ENCODE results near the gene RALB.
A peak's percentile ranks its signal among the peaks of the same experiment; 100 is the strongest.

The RALB gene

GRCh38 chr2:120290737-120291136, 38.1 kb downstream of the RALB start:
- H4K91ac ChIP-seq (ENCODE audit: low read depth, low read length), result peak overlapping the region; percentile 70
- no peak overlapping the region for H3K23ac ChIP-seq (ENCODE audit: low read length)
- no peak overlapping the region for H3K9ac ChIP-seq (ENCODE audit: low read length)
- H4K12ac ChIP-seq (ENCODE audit: low read depth, low read length), result no peak overlapping the region
- WGBS (ENCODE audit: extremely low coverage, insufficient coverage, insufficient read length), result no CpG with 5 or more reads among the region's 2 CpGs
- H3K4me3 ChIP-seq (ENCODE audit: low read depth, low read length), result no peak overlapping the region
- H2BK12ac ChIP-seq (ENCODE audit: low read length), result peak overlapping the region; percentile 69
- H3K14ac ChIP-seq (ENCODE audit: low read length), result peak overlapping the region; percentile 48
- H3K27me3 ChIP-seq (ENCODE audit: insufficient read depth, low read length), result no peaks in the 10 kb centered on the region
- no peak overlapping the region for H2BK5ac ChIP-seq (ENCODE audit: low read depth, low read length, poor library complexity)
- no peak overlapping the region for H3K4me2 ChIP-seq (ENCODE audit: low read length)
- no peak overlapping the region for H3K4ac ChIP-seq (ENCODE audit: low read depth, low read length)
- peaks cover 3 to 8% of the 10 kb centered on the region in 2 experiments for H3K36me3 ChIP-seq (ENCODE audit: control insufficient read depth in 1 of 2, insufficient read depth in 2 of 2, low read length in 2 of 2)
- peak overlapping the region; percentile 53 for H2AK5ac ChIP-seq (ENCODE audit: low read length)
- no peaks in the 10 kb centered on the region for H3K9me3 ChIP-seq (ENCODE audit: insufficient read depth, low read depth, low read length)
- no peaks in the 10 kb centered on the region for H3K79me2 ChIP-seq (ENCODE audit: control insufficient read depth, insufficient read depth, low read length, poor library complexity)
- H3K79me1 ChIP-seq (ENCODE audit: low read length), result peaks cover 18% of the 10 kb centered on the region
- H2BK120ac ChIP-seq (ENCODE audit: insufficient read depth, low read length, poor library complexity), result peak overlapping the region; percentile 63
- H4K8ac ChIP-seq (ENCODE audit: low read depth, low read length), result no peak overlapping the region
- H3K18ac ChIP-seq (ENCODE audit: low read length), result no peak overlapping the region
- DNase-seq, result no peak
- H2AFZ ChIP-seq (ENCODE audit: insufficient read depth, low read length, poor library complexity), result no peak overlapping the region
- H3K27ac ChIP-seq (ENCODE audit: low read depth, low read length), result peak overlapping the region; percentile 70
- H3K4me1 ChIP-seq (ENCODE audit: control insufficient read depth in 1 of 2, insufficient read depth in 2 of 2, low read length in 2 of 2), result peaks cover 17 to 26% of the 10 kb centered on the region in 2 experiments

- peaks cover 3 to 8% of the 10 kb centered on the region in 2 experiments for H3K36me3 ChIP-seq (ENCODE audit: control insufficient read depth in 1 of 2, insufficient read depth in 2 of 2, low read length in 2 of 2)
- H2BK120ac ChIP-seq (ENCODE audit: insufficient read depth, low read length, poor library complexity), result peak overlapping the region; percentile 87
- H3K9me3 ChIP-seq (ENCODE audit: insufficient read depth, low read depth, low read length), result no peaks in the 10 kb centered on the region
- H4K91ac ChIP-seq (ENCODE audit: low read depth, low read length), result peak overlapping the region; percentile 78
- peak overlapping the region; percentile 9 for H2AK5ac ChIP-seq (ENCODE audit: low read length)
- H2BK12ac ChIP-seq (ENCODE audit: low read length), result peak overlapping the region; percentile 89
- no peak overlapping the region for H3K4me3 ChIP-seq (ENCODE audit: low read depth, low read length)
- H4K8ac ChIP-seq (ENCODE audit: low read depth, low read length), result peak overlapping the region; percentile 68
- H3K4me2 ChIP-seq (ENCODE audit: low read length), result peak overlapping the region; percentile 61
- peaks cover 17 to 26% of the 10 kb centered on the region in 2 experiments for H3K4me1 ChIP-seq (ENCODE audit: control insufficient read depth in 1 of 2, insufficient read depth in 2 of 2, low read length in 2 of 2)
- H3K9ac ChIP-seq (ENCODE audit: low read length), result no peak overlapping the region
- H3K79me1 ChIP-seq (ENCODE audit: low read length), result peaks cover 18% of the 10 kb centered on the region
- H3K23ac ChIP-seq (ENCODE audit: low read length), result no peak overlapping the region
- peak overlapping the region; percentile 71 for H3K18ac ChIP-seq (ENCODE audit: low read length)
- H3K27me3 ChIP-seq (ENCODE audit: insufficient read depth, low read length), result no peaks in the 10 kb centered on the region
- peak overlapping the region; percentile 82 for H3K14ac ChIP-seq (ENCODE audit: low read length)
- H3K27ac ChIP-seq (ENCODE audit: low read depth, low read length), result peak overlapping the region; percentile 93
- H2BK5ac ChIP-seq (ENCODE audit: low read depth, low read length, poor library complexity), result peak overlapping the region; percentile 86
- H3K79me2 ChIP-seq (ENCODE audit: control insufficient read depth, insufficient read depth, low read length, poor library complexity), result no peaks in the 10 kb centered on the region
- peak; percentile 94 to 95 for DNase-seq
- H2AFZ ChIP-seq (ENCODE audit: insufficient read depth, low read length, poor library complexity), result no peak overlapping the region
- WGBS (ENCODE audit: extremely low coverage, insufficient coverage, insufficient read length), result no CpG with 5 or more reads among the region's 4 CpGs
- peak overlapping the region; percentile 41 for H3K4ac ChIP-seq (ENCODE audit: low read depth, low read length)
- H4K12ac ChIP-seq (ENCODE audit: low read depth, low read length), result peak overlapping the region; percentile 63
Measured at GRCh38 chr2:120291401-120292311, 39.0 kb downstream of the RALB start.

- Histone ChIP-seq H3K36me3 (ENCODE audit: control insufficient read depth in 1 of 2, insufficient read depth in 2 of 2, low read length in 2 of 2) (peaks cover 3 to 8% of the 10 kb centered on the region in 2 experiments), H3K9ac (ENCODE audit: low read length) (no peak overlapping the region), H3K27ac (ENCODE audit: low read depth, low read length) (no peak overlapping the region), H4K8ac (ENCODE audit: low read depth, low read length) (no peak overlapping the region), H2BK12ac (ENCODE audit: low read length) (peak overlapping the region; percentile 63), H4K91ac (ENCODE audit: low read depth, low read length) (no peak overlapping the region), H2BK120ac (ENCODE audit: insufficient read depth, low read length, poor library complexity) (peak overlapping the region; percentile 82), H3K79me2 (ENCODE audit: control insufficient read depth, insufficient read depth, low read length, poor library complexity) (no peaks in the 10 kb centered on the region), H3K4ac (ENCODE audit: low read depth, low read length) (no peak overlapping the region), H4K12ac (ENCODE audit: low read depth, low read length) (no peak overlapping the region), H2BK5ac (ENCODE audit: low read depth, low read length, poor library complexity) (peak overlapping the region; percentile 26), H2AK5ac (ENCODE audit: low read length) (peak overlapping the region; percentile 18), H3K9me3 (ENCODE audit: insufficient read depth, low read depth, low read length) (peaks cover 2% of the 10 kb centered on the region), H3K4me3 (ENCODE audit: low read depth, low read length) (no peak overlapping the region), H3K4me1 (ENCODE audit: control insufficient read depth in 1 of 2, insufficient read depth in 2 of 2, low read length in 2 of 2) (peaks cover 14 to 21% of the 10 kb centered on the region in 2 experiments), H3K4me2 (ENCODE audit: low read length) (no peak overlapping the region), H3K79me1 (ENCODE audit: low read length) (peaks cover 18% of the 10 kb centered on the region), H3K18ac (ENCODE audit: low read length) (peak overlapping the region; percentile 33), H3K14ac (ENCODE audit: low read length) (no peak overlapping the region), H2AFZ (ENCODE audit: insufficient read depth, low read length, poor library complexity) (no peak overlapping the region), H3K27me3 (ENCODE audit: insufficient read depth, low read length) (no peaks in the 10 kb centered on the region), H3K23ac (ENCODE audit: low read length) (no peak overlapping the region)
- no peak for DNase-seq
- WGBS (ENCODE audit: extremely low coverage, insufficient coverage, insufficient read length), result no CpG with 5 or more reads among the region's 5 CpGs
Measured at GRCh38 chr2:120293096-120294007, 40.7 kb downstream of the RALB start.

- Histone ChIP-seq H4K91ac (ENCODE audit: low read depth, low read length) (no peak overlapping the region), H2AFZ (ENCODE audit: insufficient read depth, low read length, poor library complexity) (no peak overlapping the region), H3K14ac (ENCODE audit: low read length) (no peak overlapping the region), H2BK5ac (ENCODE audit: low read depth, low read length, poor library complexity) (no peak overlapping the region), H3K18ac (ENCODE audit: low read length) (no peak overlapping the region), H3K9ac (ENCODE audit: low read length) (no peak overlapping the region), H3K27me3 (ENCODE audit: insufficient read depth, low read length) (no peaks in the 10 kb centered on the region), H3K79me2 (ENCODE audit: control insufficient read depth, insufficient read depth, low read length, poor library complexity) (no peaks in the 10 kb centered on the region), H3K4ac (ENCODE audit: low read depth, low read length) (no peak overlapping the region), H3K79me1 (ENCODE audit: low read length) (peaks cover 20% of the 10 kb centered on the region), H3K36me3 (ENCODE audit: control insufficient read depth in 1 of 2, insufficient read depth in 2 of 2, low read length in 2 of 2) (peaks cover 3 to 10% of the 10 kb centered on the region in 2 experiments), H2BK12ac (ENCODE audit: low read length) (no peak overlapping the region), H3K9me3 (ENCODE audit: insufficient read depth, low read depth, low read length) (peaks cover 2% of the 10 kb centered on the region), H2BK120ac (ENCODE audit: insufficient read depth, low read length, poor library complexity) (no peak overlapping the region), H3K4me1 (ENCODE audit: control insufficient read depth in 1 of 2, insufficient read depth in 2 of 2, low read length in 2 of 2) (peaks cover 16 to 25% of the 10 kb centered on the region in 2 experiments), H4K12ac (ENCODE audit: low read depth, low read length) (no peak overlapping the region), H3K27ac (ENCODE audit: low read depth, low read length) (no peak overlapping the region), H3K23ac (ENCODE audit: low read length) (no peak overlapping the region), H2AK5ac (ENCODE audit: low read length) (no peak overlapping the region), H3K4me2 (ENCODE audit: low read length) (no peak overlapping the region), H3K4me3 (ENCODE audit: low read depth, low read length) (no peak overlapping the region), H4K8ac (ENCODE audit: low read depth, low read length) (no peak overlapping the region)
- DNase-seq, result no peak
- WGBS (ENCODE audit: extremely low coverage, insufficient coverage, insufficient read length), result no CpG with 5 or more reads among the region's 3 CpGs
Measured at GRCh38 chr2:120294008-120294340, 41.3 kb downstream of the RALB start.

Data from trophoblast cell (in vitro differentiated cells and primary cell).